B cell (primary cell): ENCODE data around the gene CAMP. TPM values are rescaled to one million over a fixed set of nuclear protein-coding genes. Genes with fewer than 3 reads are reported as not detected.

Experiments used
- ATAC-seq: fragments of 200-7000 bp; cut with Tn5 transposase; one replicate; pipeline ENCODE4 v1.10.0; 2021; ENCODE audit warnings: low read depth, mild to moderate bottlenecking, moderate number of reproducible peaks, moderate library complexity
- CTCF ChIA-PET: fragments of 350-600 bp; sonication (Branson Sonifier 250); formaldehyde crosslinking; loops from one replicate; lab custom pipeline; 2021; ENCODE audit warnings: antibody characterized with exemption, inconsistent platforms; lab: Charles Lee
- POLR2A ChIA-PET: fragments of 350-600 bp; sonication (Branson Sonifier 250); formaldehyde crosslinking; loops from one replicate; lab custom pipeline; 2021; ENCODE audit warnings: antibody characterized with exemption; lab: Charles Lee
- DNase-seq: peaks from one replicate; pipeline ENCODE4 v3.0.0; 2013
- H2AFZ ChIP-seq: 2 replicates; pipeline ENCODE4 v1.6.1; 2012; ENCODE audit warnings: mild to moderate bottlenecking, low read depth, low read length; ENCODE audit not compliant: insufficient read depth, poor library complexity, severe bottlenecking
- H3K27ac ChIP-seq, 2 donors: 1 replicate in 1 of 2; 2 replicates in 1 of 2; pipeline ENCODE4 v1.5.1; 2012 to 2013; ENCODE audit warnings: low read length in 2 of 2, mild to moderate bottlenecking in 2 of 2, moderate library complexity in 1 of 2
- H3K27me3 ChIP-seq, 4 experiments: fragments of 200-600 bp in 1 of 4; sonication (generic) in 1 of 4; replicated peaks in 1 of 4; 1 replicate in 2 of 4; 2 replicates in 2 of 4; pipeline versions ENCODE4 v1.6.1 to v1.7.0; 2013 to 2016; ENCODE audit warnings: low read length in 3 of 4, mild to moderate bottlenecking in 2 of 4, mixed read lengths in 1 of 4, moderate library complexity in 1 of 4; ENCODE audit not compliant: insufficient read depth in 4 of 4, control insufficient read depth in 3 of 4; ENCODE audit errors: control extremely low read depth in 1 of 4
- H3K36me3 ChIP-seq, 2 experiments: replicated peaks in 1 of 2; 1 replicate in 1 of 2; 2 replicates in 1 of 2; pipeline versions ENCODE4 v1.6.1 to v1.7.1; 2013; ENCODE audit warnings: low read length in 1 of 2; ENCODE audit not compliant: insufficient read depth in 2 of 2, control insufficient read depth in 1 of 2; ENCODE audit errors: control extremely low read depth in 1 of 2, extremely low read depth in 1 of 2
- H3K4me1 ChIP-seq, 2 donors: fragments of 200-600 bp in 1 of 2; sonication (generic) in 1 of 2; 1 replicate in 1 of 2; 2 replicates in 1 of 2; pipeline versions ENCODE4 v1.5.1 to v1.6.1; 2013 to 2017; ENCODE audit warnings: low read length in 2 of 2; ENCODE audit not compliant: control insufficient read depth in 2 of 2, insufficient read depth in 2 of 2
- H3K4me2 ChIP-seq: replicated peaks from 2 replicates; pipeline ENCODE3; 2012; ENCODE audit warnings: mild to moderate bottlenecking, low read depth, low read length; ENCODE audit not compliant: poor library complexity, severe bottlenecking
- H3K4me3 ChIP-seq, 5 experiments: fragments of 200-600 bp in 1 of 5; sonication (generic) in 1 of 5; 1 replicate in 3 of 5; 2 replicates in 2 of 5; pipeline versions ENCODE4 v1.5.1 to v1.7.0; 2011 to 2016; ENCODE audit warnings: low read length in 4 of 5, mild to moderate bottlenecking in 4 of 5, low read depth in 2 of 5, control low read depth in 1 of 5, moderate library complexity in 1 of 5; ENCODE audit not compliant: insufficient read depth in 1 of 5; ENCODE audit errors: control extremely low read depth in 1 of 5, extremely low read depth in 1 of 5
- H3K79me2 ChIP-seq: fragments of 200-600 bp; sonication (generic); one replicate; pipeline ENCODE4 v1.6.0; 2016; ENCODE audit warnings: low read length; ENCODE audit not compliant: control insufficient read depth, insufficient read depth
- H3K9ac ChIP-seq: fragments of 200-600 bp; sonication (generic); 2 replicates; pipeline ENCODE4 v1.6.1; 2017; ENCODE audit warnings: mild to moderate bottlenecking, low read length, moderate library complexity
- H3K9me3 ChIP-seq, 3 donors: one replicate each; pipeline versions ENCODE4 v1.6.1 to v1.7.1; 2013; ENCODE audit warnings: low read length in 2 of 3; ENCODE audit not compliant: control insufficient read depth in 2 of 3, insufficient read depth in 1 of 3; ENCODE audit errors: control extremely low read depth in 1 of 3
- H4K20me1 ChIP-seq: 2 replicates; pipeline ENCODE4 v1.6.0; 2012; ENCODE audit warnings: mild to moderate bottlenecking, low read length; ENCODE audit not compliant: insufficient read depth, control insufficient read depth, poor library complexity, severe bottlenecking
- H3K27ac Mint-ChIP-seq: one replicate; pipeline ENCODE4 v1.8.0; 2021; ENCODE audit warnings: mixed read lengths
- H3K27me3 Mint-ChIP-seq: one replicate; pipeline ENCODE4 v1.8.0; 2021; ENCODE audit warnings: mixed read lengths
- H3K4me1 Mint-ChIP-seq: one replicate; pipeline ENCODE4 v1.8.0; 2021; ENCODE audit warnings: mixed read lengths
- H3K4me3 Mint-ChIP-seq: one replicate; pipeline ENCODE4 v1.8.0; 2021; ENCODE audit warnings: mixed read lengths
- H3K9me3 Mint-ChIP-seq: one replicate; pipeline ENCODE4 v1.8.0; 2022; ENCODE audit warnings: mixed read lengths; ENCODE audit not compliant: insufficient read depth
- EZH2 ChIP-seq: IDR thresholded peaks from 2 replicates; pipeline ENCODE4 v1.6.1; 2012; ENCODE audit warnings: borderline replicate concordance, low read depth, mild to moderate bottlenecking, moderate library complexity, low read length; ENCODE audit not compliant: insufficient read depth, poor library complexity, severe bottlenecking
- WGBS: methylation state at CpG from one replicate; pipeline ENCODE4 v1.1.5; 2013; ENCODE audit warnings: missing lambda C conversion rate; ENCODE audit not compliant: insufficient coverage; 5-methylcytosine and 5-hydroxymethylcytosine counted together
- intact Hi-C: fragments of 100-400 bp; cut with micrococcal nuclease; formaldehyde crosslinking; loops from one replicate; pipeline ENCODE4 v1.10.0; 2022
- polyA plus RNA-seq: library from polyadenylated mRNA; depleted of rRNA; stranded (reverse); fragments of >200 nt; gene quantifications from 2 replicates; pipeline ENCODE4 v1.2.3, GENCODE V29; 2012
- total RNA-seq, 2 donors: library from RNA; stranded (reverse); fragments of 120-200 nt in 1 of 2; gene quantifications; 1 replicate in 1 of 2; 2 replicates in 1 of 2; pipeline versions ENCODE4 v1.2.3 to v1.2.4, GENCODE V29; 2013 to 2022
- TF ChIP-seq, protein P1 (sequence below): fragments of 200-600 bp; IDR thresholded peaks from one replicate; pipeline ENCODE4 v1.8.0; 2022; ENCODE audit warnings: antibody characterized with exemption, mild to moderate bottlenecking

Gene CAMP
- total and polyA plus RNA-seq, 2 donors (not counting 1 experiment from before 2014, with no cell fraction given), result 0.30 TPM; not detected in 1

DNA sequence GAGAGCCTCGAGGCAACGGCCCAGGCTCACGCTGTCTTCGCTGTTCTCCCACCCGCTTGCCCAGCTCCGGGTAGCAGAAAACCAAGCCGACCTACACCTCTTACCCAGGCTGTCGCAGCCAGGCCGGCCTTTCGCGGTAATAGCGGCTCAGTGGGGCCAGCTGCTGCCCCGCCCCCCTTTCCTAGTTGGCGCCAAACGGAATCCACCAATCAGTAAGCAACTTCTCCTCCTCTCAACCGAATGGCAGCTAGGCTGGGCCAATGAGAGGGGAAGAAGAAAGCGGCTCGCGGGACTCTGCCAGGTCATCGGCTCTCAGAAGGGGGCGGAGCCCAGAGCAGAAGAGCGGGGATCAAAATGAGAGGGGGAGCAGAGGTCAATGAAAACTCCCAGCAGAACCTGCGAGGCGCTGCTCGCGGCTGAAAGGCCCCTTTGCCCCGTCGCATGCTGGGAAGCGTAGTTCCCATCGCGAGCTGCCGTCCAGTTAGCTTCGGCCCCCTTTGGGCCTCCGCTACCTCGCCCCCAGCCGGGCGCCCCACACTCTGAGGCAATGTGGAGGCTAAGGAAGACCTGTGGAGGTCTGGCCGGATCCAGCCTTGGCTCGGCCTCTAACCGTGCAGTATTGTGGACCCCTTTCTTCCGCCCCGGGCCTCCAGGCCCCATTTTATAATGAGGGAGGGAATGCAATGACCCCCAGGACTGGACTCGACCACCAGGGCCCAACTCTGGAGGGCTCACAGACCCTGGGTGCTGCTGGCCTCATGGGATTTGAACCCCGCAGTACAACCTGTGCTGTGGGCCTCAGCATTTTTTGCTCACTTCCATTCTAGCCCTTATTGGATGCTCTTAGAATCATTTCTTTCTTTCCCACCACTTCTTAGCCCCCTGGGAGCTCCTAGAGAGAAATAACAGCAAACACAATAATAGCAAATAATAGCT, 34.8 kb upstream of the CAMP start, which contains the start of gene CDC25A:
TSS of gene CDC25A (minus strand) at position 152 of the 936 bp plus-strand sequence. CDS start 470 bp downstream, outside the sequence.
- Mint-ChIP-seq H3K27ac (peak within 1 kb of the TSS; percentile 84), H3K27me3 (peaks cover 17% of the 10 kb centered on the region), H3K4me3 (peak within 1 kb of the TSS; percentile 94), H3K9me3 (no peaks in the 10 kb centered on the region), H3K4me1 (peaks cover 15% of the 10 kb centered on the region)
- Histone ChIP-seq H3K4me3 (peak within 1 kb of the TSS; percentile 51 to 96 (median 76)), H3K27me3 (peaks cover 0 to 19% (median 8%) of the 10 kb centered on the region in 4 experiments), H3K79me2 (peaks cover 4% of the 10 kb centered on the region), H3K27ac (peak within 1 kb of the TSS; percentile 38 to 71), H3K4me2 (peak within 1 kb of the TSS; percentile 100), H3K9me3 (no peaks in the 10 kb centered on the region), H3K9ac (peak within 1 kb of the TSS; percentile 92), H2AFZ (peak within 1 kb of the TSS; percentile 94), H3K4me1 (peaks cover 12 to 15% of the 10 kb centered on the region in 2 donors), H3K36me3 (no peaks in the 10 kb centered on the region), H4K20me1 (no peaks in the 10 kb centered on the region)
- ATAC-seq (peak; percentile 99), DNase-seq (peak; percentile 97)
- ChIA-PET CTCF (interaction anchor here (0.5 to 1.6 kb wide), 4 partner anchors 248 to 1261 kb away, joined by 3 to 9 read pairs (median 3); no protein-coding TSS in a partner anchor), POLR2A (interaction anchor here (0.6 to 1.3 kb wide), 3 partner anchors 52 to 845 kb away, joined by 3 to 6 read pairs (median 3); partner anchors contain the start of gene ZNF589)
- 8% methylated on average over 40 of the region's 44 CpGs for WGBS
- intact Hi-C loops, result loop anchor here (1.0 to 5.0 kb wide), 5 partner anchors 53 to 369 kb away; partner anchors contain the start of genes CCDC51, NME6, PFKFB4 and TMA7
- TF ChIP-seq EZH2, result no peak
- TF ChIP-seq, protein P1, sequence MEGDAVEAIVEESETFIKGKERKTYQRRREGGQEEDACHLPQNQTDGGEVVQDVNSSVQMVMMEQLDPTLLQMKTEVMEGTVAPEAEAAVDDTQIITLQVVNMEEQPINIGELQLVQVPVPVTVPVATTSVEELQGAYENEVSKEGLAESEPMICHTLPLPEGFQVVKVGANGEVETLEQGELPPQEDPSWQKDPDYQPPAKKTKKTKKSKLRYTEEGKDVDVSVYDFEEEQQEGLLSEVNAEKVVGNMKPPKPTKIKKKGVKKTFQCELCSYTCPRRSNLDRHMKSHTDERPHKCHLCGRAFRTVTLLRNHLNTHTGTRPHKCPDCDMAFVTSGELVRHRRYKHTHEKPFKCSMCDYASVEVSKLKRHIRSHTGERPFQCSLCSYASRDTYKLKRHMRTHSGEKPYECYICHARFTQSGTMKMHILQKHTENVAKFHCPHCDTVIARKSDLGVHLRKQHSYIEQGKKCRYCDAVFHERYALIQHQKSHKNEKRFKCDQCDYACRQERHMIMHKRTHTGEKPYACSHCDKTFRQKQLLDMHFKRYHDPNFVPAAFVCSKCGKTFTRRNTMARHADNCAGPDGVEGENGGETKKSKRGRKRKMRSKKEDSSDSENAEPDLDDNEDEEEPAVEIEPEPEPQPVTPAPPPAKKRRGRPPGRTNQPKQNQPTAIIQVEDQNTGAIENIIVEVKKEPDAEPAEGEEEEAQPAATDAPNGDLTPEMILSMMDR, result no peak
